SK-N-DZ (cell line): ENCODE results near the gene GPR37L1.
"Not testable (repeated sequence)": the region's sequence is repeated elsewhere in the genome, so short reads cannot be mapped to it uniquely, and the experiment has no call there.

Experiments
- DNase-seq: peaks from one replicate; pipeline ENCODE4 v3.0.0-alpha.2; 2015; ENCODE audit warnings: low spot score
- small RNA-seq, 2 experiments: library from RNA; depleted of rRNA; stranded (forward); fragments of <200 nt; gene quantifications; one replicate each; pipeline ENCODE3, GENCODE V24; 2014

The GPR37L1 gene

GRCh38 chr1:202167054-202167453 lies 44.3 kb downstream of the GPR37L1 start:
- DNase-seq = not testable (repeated sequence)

- DNase-seq = peak; percentile 75
Observed at GRCh38 chr1:202167708-202168415, 45.1 kb downstream of the GPR37L1 start.

- no peak for DNase-seq
Observed at GRCh38 chr1:202168861-202169260, 46.1 kb downstream of the GPR37L1 start.

GRCh38 chr1:202170726-202171125 lies 48.0 kb downstream of the GPR37L1 start:
- no peak for DNase-seq

- no peak for DNase-seq
Observed at GRCh38 chr1:202171292-202172014, 48.7 kb downstream of the GPR37L1 start.

GRCh38 chr1:202172015-202172355 lies 49.3 kb downstream of the GPR37L1 start:
- no peak for DNase-seq

- DNase-seq = no peak
Observed at GRCh38 chr1:202173993-202174392, 51.3 kb downstream of the GPR37L1 start.

GRCh38 chr1:202176949-202177927 lies 54.5 kb downstream of the GPR37L1 start:
- DNase-seq = no peak

- no peak for DNase-seq
Observed at GRCh38 chr1:202179828-202180750, 57.4 kb downstream of the GPR37L1 start.

- not testable (repeated sequence) for DNase-seq
Observed at GRCh38 chr1:202180751-202181139, 58.0 kb downstream of the GPR37L1 start.

- no peak for DNase-seq
Observed at GRCh38 chr1:202181586-202181985, 58.9 kb downstream of the GPR37L1 start.

- DNase-seq = no peak
Observed at GRCh38 chr1:202182040-202182877, 59.5 kb downstream of the GPR37L1 start.

Small RNA genes within 50 kb of the gene (small RNA-seq; reads per million reads assigned to genes)
- 0 reads per million in 2 experiments for gene CRIP1P3
